ENCODE results near the gene RARG. TPM values are rescaled to one million over a fixed set of nuclear protein-coding genes. Genes with fewer than 3 reads are reported as not detected.

The RARG gene
- total RNA-seq = 16.9 TPM
- long read RNA-seq, transcript RARG-201 (8 exons, 1,836 nt) = major isoform, 15 of 30 reads
- long read RNA-seq, partial matches to known transcripts = 8 of 30 reads
- long read RNA-seq, other reads (novel, unspliced or antisense) = 4 of 30 reads

DNA sequence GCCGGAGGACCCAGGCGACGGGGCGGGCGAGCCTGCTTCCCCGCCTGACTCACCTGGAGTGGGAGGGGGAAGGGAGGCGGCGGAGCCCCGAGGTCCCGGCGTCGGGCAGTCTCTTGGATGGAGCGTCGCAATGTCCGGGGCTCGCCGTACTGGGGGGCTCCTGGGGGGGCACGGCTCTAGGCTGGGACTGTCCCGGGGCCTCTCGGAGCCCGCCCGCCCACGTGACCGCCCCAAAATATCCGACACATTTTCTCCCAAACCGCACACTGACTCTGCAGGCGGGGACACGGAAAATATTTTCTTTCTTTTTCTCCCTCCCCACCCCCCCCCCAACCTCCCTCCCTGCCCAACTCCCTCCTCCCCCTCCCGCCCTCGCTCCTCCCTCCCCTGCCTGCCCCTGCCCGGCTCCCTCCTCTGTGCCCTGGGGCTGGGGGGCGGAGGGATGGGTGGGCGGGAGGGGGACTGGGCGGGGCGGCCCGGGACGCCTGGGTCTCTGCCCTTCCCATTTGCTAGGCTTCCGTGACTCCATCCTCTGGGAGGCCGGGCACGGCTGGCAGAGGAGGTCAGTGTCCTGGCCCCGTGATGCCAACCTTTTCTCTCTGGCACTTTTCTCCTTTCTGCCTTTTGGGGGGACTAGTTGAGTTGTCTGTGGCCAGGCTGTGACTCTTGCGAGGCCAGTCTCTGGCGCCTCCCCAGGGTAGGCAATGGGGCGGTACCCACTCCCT, at the start of gene RARG:
Gene RARG, minus strand, starts transcription at position 289 of the 725 bp plus-strand sequence. CDS start 4,664 bp downstream, outside the sequence.
- peak; percentile 76 for ATAC-seq
- intact Hi-C loops (cut with micrococcal nuclease) = no loop called here
- DNase-seq = peak; percentile 64

- intact Hi-C loops (cut with micrococcal nuclease) = no loop called here
- no peak for ATAC-seq
- DNase-seq = no peak
Observed at GRCh38 chr12:53279888-53280498, 48.0 kb upstream of the RARG start.

DNA sequence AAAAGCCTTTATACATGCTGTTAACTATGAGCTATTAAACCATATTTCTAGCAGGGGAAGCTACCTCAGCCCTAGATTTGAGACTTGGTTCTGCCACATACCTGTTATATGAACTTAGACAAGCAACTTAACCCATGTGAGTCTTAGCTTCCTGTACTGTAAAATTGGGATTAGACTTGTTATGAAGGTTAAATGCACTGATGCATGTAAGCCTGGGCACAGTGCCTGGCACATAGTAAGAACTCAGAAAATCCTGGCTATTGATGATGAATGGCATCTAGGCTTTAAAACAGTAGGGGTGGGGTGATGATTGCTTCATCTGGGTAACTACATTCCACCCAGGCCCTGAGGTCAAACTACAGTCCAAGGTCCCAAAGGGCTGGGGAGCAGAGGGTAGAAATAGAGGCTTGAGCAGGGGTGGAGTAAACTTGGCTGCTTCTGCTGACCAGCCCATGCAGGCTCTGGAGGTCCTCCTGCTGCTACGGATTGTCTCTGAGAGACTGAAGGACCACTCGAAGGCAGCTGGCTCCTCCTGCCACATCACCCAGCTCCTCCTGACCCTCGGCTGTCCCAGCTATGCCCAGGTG, 47.4 kb upstream of the RARG start:
- intact Hi-C loops (cut with micrococcal nuclease) = no loop called here
- no peak for ATAC-seq
- no peak for DNase-seq

GRCh38 chr12:53277981-53278380, 46.0 kb upstream of the RARG start:
- ATAC-seq (no peak), DNase-seq (no peak)
- intact Hi-C loops (cut with micrococcal nuclease) = no loop called here

- intact Hi-C loops (cut with micrococcal nuclease) = no loop called here
- DNase-seq (no peak), ATAC-seq (no peak)
Observed at GRCh38 chr12:53276511-53276910, 44.5 kb upstream of the RARG start.

DNA sequence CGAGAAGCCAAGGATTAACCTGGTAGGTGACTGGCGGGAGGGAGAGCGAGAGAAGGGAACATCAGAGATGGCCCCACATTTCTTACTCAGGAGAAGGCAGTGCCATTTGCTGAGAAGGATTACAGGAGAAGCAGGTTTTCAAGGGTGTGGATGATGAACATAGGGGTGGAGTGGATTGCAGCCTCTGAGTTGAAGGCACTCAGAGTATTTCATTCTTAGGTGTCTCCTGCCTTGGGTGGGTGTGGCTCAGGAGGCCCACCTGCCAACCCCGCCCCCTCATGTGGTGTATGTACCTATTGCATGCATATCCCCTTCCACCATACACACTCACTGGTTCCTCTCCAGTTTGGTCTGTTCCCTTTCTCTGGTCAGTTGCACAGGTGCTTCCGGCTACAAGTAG, 42.4 kb upstream of the RARG start:
- DNase-seq (no peak), ATAC-seq (no peak)
- intact Hi-C loops (cut with micrococcal nuclease) = no loop called here

DNA sequence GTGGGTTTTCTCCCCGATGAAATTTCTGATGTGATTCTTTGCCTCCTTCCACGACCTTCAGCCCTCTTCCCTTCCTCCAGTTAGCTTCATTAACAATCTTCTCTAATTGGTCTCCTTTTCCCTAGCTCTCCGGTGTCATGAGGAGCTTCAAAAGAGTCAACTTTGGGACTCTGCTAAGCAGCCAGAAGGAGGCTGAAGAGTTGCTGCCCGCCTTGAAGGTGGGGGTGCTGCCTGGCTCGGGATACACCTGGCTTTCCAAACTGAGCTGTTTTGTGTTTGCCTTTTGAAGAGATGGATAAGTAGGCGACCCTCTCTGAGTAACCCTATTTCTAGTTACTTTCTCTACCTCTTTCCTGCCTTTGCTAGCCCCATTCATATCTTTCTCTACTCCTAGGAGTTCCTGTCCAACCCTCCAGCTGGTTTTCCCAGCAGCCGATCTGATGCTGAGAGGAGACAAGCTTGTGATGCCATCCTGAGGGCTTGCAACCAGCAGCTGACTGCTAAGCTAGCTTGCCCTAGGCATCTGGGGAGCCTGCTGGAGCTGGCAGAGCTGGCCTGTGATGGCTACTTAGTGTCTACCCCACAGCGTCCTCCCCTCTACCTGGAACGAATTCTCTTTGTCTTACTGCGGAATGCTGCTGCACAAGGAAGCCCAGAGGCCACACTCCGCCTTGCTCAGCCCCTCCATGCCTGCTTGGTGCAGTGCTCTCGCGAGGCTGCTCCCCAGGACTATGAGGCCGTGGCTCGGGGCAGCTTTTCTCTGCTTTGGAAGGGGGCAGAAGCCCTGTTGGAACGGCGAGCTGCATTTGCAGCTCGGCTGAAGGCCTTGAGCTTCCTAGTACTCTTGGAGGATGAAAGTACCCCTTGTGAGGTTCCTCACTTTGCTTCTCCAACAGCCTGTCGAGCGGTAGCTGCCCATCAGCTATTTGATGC, 36.9 kb upstream of the RARG start:
- DNase-seq (no peak), ATAC-seq (no peak)
- intact Hi-C loops (cut with micrococcal nuclease) = no loop called here

DNA sequence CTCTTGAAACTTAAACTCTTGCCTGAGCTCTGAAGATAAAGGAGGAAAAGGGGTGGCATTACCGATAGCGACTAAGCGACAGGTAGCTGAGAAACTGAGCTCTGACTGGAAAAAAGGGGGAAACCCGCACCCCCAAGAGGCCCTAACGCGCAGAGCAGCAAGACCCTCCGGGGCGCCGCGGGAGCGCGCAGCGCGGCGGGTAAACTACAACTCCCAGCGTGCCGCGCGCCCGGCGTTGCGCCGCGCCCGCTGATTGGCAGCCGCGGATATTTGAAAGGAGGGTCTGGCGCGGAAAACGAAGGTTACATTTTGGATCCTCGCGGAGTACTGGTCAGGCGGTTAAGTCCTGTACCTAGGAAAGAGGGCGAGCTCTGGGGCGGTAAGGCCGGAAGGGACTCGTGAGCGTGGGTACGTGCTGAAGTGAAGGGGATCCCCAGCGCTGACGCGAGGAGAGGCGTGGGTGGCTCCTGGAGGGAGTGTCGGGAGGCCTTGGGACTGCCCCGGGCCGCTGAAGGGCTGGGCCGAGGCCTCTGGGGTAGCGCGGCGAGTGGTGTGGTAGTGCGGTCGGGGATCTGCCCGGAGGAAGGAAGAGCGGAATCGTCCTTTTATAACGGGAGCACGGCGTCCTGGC, 36.1 kb upstream of the RARG start, which contains the start of gene ESPL1:
Gene ESPL1, plus strand, starts transcription at position 301 of the 631 bp plus-strand sequence. CDS start 468 bp downstream, outside the sequence.
- DNase-seq = peak; percentile 87
- peak; percentile 96 for ATAC-seq
- intact Hi-C loops (cut with micrococcal nuclease) = no loop called here

GRCh38 chr12:53267306-53267998, 35.4 kb upstream of the RARG start:
- DNase-seq (no peak), ATAC-seq (peak; percentile 58)
- intact Hi-C loops (cut with micrococcal nuclease) = no loop called here

DNA sequence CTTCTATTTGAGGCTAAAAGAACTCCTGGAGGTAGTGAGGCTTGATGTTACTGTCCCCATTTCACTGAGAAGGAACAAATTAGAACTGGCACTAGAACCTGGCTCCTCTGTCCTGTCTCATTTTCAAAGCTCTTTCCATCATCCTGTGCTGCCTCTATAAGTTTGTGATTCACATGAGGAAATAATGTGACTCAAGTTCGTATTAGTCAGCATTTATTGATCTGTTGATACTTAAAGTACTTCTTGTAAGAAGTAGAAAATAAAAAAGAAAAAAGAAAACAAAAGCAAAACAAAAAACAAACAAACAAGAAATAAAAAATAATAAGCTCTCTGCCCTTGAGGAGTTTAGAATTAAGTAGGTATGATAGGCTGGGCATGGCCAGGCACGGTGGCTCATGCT, 33.8 kb upstream of the RARG start:
- intact Hi-C loops (cut with micrococcal nuclease) = no loop called here
- DNase-seq (no peak), ATAC-seq (no peak)

- no peak for DNase-seq
- intact Hi-C loops (cut with micrococcal nuclease) = no loop called here
- no peak for ATAC-seq
Observed at GRCh38 chr12:53259891-53260290, 27.9 kb upstream of the RARG start.

- ATAC-seq (no peak), DNase-seq (no peak)
- intact Hi-C loops (cut with micrococcal nuclease) = no loop called here
Observed at GRCh38 chr12:53258541-53259539, 26.8 kb upstream of the RARG start.

DNA sequence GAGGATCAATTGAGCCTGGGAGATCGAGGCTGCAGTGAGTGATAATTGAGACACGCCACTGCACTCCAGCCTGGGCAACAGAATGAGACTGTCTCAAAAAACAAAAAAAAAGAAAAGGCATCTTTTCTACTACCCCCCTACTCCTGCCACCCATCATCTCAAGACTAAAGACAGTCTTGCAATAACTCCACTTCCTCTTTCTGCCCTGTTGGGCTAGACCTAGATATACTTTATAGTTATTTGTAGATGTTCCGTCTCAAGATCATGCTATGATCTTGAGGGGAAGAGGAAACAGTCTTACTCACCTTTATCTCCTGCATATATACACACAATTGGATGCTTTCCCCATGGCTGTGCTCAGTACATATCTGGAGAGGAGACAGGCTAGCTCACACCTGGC, 24.0 kb upstream of the RARG start:
- DNase-seq (no peak), ATAC-seq (no peak)
- intact Hi-C loops (cut with micrococcal nuclease) = no loop called here

GRCh38 chr12:53254816-53255545, 23.0 kb upstream of the RARG start:
- ATAC-seq = no peak
- intact Hi-C loops (cut with micrococcal nuclease) = loop anchor here (5.0 kb wide), 1 partner anchor 38 kb away; no protein-coding TSS in a partner anchor
- no peak for DNase-seq

DNA sequence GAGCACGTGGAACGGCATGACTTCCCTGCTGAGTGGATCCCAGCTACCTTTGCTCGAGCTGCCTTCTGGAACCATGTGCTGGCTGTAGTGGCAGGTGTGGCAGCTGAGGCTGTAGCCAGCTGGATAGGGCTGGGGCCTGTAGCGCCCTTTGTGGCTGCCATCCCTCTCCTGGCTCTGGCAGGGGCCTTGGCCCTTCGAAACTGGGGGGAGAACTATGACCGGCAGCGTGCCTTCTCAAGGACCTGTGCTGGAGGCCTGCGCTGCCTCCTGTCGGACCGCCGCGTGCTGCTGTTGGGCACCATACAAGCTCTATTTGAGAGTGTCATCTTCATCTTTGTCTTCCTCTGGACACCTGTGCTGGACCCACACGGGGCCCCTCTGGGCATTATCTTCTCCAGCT, 21.3 kb upstream of the RARG start:
- ATAC-seq = no peak
- DNase-seq = no peak
- intact Hi-C loops (cut with micrococcal nuclease) = loop anchor here (5.0 kb wide), 1 partner anchor 36 kb away; no protein-coding TSS in a partner anchor

DNA sequence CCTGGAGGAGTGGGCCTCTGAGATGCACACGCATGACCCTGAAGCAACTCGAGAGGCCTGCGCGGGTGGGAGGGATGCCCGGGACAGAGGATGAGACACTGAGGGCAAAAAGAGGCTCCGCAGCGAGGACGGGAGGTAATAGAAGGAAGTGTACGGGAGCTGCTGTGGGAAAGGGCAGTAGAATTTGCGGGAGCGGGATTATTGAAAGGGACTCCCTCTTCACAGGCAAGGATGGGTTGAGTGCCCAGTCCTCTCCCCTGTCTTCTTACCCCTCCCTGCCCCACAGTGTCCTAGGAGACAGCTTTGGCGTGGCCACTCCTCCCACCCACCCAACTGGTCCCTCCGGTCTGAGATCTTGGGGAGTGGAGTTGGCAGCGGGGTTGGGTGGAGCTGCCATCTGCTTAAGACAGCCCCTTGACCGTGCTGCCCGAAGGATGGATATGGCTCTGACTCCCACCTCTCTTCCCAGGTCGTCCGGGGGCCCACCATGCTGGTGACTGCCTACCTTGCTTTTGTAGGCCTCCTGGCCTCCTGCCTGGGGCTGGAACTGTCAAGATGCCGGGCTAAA, 20.4 kb upstream of the RARG start:
- peak; percentile 39 for DNase-seq
- intact Hi-C loops (cut with micrococcal nuclease) = loop anchor here (5.0 kb wide), 1 partner anchor 35 kb away; no protein-coding TSS in a partner anchor
- ATAC-seq = peak; percentile 1

Data from left ventricle myocardium superior (tissue), 1 donor.